NCI-H69 (cell line): ENCODE results near the gene STX11.

ENCODE experiments used
- DNase-seq: peaks from one replicate; lab custom pipeline; 2025; lab: John Stamatoyannopoulos, UW

Gene STX11

GRCh38 chr6:144143106-144143505, 7.2 kb upstream of the STX11 start:
- no peak for DNase-seq

DNA sequence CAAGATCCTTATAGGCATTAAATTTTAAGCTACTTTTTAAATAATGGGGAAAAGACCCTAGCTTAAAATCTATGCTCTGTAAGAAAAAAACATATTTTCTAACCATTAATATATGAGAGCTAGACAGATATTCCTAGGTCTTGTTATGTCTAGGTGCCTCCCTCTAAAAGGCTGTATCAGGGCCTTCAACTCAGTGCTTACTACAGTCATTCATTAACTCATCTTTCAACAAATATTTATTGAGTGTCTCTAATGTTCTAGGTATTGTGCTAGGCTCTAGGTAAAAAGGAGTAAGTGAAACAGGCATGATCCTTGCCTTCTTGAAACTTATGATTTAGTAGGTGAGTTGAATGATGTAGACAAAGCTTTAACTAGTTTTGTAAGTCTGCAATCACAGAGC, 6.4 kb upstream of the STX11 start:
- no peak for DNase-seq

DNA sequence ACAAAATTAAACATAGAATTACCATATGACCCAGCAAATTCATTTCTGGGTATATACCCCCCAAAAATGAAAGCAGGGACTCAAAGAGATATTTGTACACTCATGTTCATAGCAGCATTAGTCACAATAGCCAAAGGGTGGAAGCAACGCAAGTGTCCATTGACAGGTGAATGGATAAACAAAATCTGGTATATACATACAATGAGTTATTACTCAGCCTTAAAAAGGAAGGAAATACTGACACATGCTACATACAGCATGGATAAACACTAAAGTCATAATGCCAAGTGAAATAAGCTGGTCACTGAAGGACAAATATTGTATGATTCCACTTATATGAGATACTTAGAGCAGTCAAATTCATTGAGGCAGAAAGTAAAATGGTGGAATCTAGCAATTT, 5.3 kb upstream of the STX11 start:
- DNase-seq = no peak

DNA sequence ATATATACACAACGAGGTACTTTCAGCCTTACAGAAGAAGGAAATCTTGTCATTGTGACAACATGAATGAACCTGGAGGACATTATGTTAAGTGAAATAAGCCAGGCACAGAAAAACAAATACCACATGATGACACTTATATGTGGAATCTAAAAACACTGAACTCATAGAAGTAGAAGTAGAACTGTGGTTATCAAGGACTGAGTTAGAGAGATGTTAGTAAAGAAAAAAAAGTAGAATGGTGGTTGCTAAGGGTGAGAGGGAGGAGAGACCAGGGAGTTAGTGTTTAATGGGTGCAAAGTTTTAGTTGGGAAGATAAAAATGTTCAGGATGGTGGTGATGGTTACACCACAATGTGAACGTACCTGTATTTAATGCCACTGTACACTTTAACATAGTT, 4.8 kb upstream of the STX11 start:
- no peak for DNase-seq

- no peak for DNase-seq
Measured at GRCh38 chr6:144148886-144149285, 1.4 kb upstream of the STX11 start.

DNA sequence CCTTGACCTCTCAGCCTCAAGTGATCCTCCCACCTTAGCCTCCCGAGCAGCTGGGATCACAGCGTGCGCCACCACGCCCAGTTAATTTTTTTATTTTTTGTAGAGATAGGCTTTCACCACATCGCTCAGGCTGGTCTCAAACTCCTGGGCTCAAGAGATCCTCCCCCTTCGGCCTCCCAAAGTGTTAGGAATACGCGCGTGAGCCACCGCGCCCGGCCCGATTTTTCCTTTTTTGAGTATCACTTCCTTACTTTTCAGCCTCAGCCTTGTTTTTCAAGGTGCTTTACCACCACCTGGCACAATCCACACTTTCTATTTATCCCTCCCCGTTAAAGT, 791 bp upstream of the STX11 start:
- no peak for DNase-seq

- peak; percentile 49 for DNase-seq
Measured at GRCh38 chr6:144150710-144151657, 667 bp downstream of the STX11 start.

- no peak for DNase-seq
Measured at GRCh38 chr6:144152334-144152900, 2.1 kb downstream of the STX11 start.

- no peak for DNase-seq
Measured at GRCh38 chr6:144153260-144153659, 2.9 kb downstream of the STX11 start.

DNA sequence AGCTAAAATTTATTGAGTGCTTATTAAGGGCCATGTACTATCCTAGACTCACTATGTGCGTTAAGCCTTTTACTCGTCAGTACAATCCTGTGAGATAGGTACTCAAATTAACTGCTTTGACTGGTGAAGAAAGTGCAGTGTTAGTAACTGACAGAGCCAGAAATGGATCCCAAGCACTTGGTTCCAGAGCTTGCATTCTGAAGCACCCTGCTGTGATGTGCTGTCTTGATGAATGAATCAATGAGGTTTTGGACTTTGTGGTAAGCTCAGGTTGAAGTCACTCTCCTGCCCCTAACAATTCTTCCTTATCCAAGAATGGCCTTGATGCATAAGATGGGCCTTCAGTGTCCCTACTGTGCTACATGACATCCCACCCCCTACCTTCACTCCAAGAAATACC, 3.7 kb downstream of the STX11 start:
- no peak for DNase-seq

DNA sequence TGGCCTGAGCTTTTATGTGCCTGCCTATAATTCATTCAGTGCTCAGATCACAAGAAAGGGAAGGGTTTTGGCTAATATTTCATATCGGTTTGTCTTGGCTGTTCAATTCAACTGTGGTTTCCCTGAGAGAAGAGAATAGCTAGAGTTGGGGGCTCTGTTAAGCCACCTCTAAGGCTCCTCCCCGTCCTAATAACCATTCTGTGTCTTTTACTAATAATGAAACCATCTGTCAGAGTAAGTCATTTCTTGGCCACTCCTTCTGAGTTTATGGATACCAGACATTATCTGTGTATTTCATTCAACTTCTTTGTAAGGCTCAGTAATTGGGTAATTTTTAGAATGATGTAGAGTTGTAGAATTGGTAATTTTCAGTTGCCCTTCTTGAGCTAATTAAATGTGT, 5.2 kb downstream of the STX11 start:
- DNase-seq = no peak

DNA sequence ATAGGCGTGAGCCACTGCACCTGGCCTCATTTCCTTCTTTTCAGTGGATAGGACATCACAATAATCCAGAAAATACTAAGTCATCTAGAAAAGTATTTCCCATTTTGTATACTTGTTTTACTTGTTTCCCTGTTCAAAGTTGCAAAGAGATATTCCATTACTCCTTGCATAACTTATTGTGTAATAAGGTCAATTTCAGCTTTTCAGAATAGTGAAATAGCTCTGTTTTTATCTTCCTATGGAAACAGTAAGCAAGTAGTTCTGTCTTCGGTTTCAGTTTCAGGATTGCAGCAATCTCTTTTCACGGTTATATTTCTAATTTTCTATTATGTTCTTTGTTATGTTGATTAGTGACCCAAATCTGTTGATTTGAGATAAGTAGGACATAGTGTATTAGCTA, 6.0 kb downstream of the STX11 start:
- no peak for DNase-seq

GRCh38 chr6:144156991-144157390, 6.7 kb downstream of the STX11 start:
- DNase-seq = no peak

DNA sequence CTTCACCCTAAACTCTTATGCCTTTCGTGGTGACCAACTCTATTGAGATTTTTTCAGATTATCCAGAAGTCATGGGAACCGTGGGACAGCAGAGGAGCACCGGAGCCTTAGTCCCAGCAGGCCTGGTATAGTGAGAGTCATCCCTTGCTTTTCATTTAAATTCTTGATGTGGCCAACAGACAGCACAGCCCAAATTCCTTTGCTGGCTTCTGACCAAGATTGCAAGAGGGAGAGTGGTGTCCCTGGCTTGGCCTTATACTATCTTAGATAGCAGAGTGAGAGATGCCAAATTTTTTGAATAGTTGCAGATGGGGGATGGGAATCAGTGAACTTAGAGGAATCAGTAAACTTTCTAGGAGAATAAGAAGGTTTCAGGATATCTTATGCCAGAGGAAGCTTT, 7.8 kb downstream of the STX11 start:
- no peak for DNase-seq

DNA sequence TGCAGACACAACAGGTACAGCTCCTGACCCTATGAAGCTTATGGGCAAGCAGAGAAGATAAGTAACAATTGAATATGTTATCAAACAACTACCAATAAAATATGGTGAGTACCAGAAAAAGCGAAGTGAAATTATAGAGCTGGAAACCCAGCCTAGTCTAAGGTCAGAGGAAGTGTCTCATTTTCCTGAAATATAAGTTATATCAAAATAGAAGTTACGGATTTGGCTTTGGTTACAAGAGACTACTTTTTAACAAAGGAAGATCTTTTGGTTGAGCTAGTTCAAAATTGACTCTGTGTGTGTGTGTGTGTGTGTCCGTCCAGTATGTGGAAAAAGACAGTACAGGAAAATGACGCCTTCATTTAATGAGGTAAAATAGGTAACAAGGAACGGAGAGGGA, 8.9 kb downstream of the STX11 start:
- no peak for DNase-seq

GRCh38 chr6:144159742-144160141, 9.4 kb downstream of the STX11 start:
- DNase-seq = no peak

- no peak for DNase-seq
Measured at GRCh38 chr6:144160431-144161005, 10.2 kb downstream of the STX11 start.

DNA sequence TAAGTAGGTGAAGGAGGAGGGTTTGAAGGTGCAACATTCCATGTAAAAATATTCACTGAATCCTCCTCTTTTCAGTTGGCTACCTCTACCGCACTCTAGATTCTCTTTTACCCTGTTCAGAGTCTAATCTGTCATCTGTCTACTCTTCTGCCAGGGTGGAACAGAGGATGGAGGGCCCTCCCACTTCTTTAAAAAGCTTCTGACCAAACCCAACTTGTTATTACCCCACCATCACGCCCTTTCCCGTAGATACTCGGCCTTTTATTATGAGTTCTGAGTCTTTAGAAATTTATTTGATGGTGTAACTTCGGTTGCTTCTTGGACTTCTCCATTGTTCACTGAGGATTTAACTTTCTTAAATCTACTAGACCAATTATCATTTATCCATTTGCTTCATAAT, 11.7 kb downstream of the STX11 start:
- DNase-seq = no peak

GRCh38 chr6:144162977-144163376, 12.7 kb downstream of the STX11 start:
- DNase-seq = no peak

DNA sequence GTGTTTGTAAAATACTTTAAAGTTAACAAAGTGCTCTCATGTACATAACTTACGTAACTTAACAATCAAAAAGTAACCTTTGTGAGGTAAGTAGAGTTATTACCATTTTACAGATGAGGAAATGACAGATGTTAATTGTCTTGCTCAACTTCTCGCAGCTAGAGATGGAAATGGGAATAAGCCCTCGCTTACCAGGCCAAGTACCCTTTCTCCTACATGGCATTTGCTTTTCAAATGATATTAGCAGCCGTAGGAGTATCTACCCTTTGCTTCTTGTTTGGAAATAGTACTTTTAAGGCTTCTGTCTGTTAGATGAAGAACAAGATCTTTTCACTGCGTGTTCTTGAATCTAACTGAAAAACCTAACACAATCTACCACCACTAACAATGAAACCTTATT, 15.5 kb downstream of the STX11 start:
- no peak for DNase-seq

DNA sequence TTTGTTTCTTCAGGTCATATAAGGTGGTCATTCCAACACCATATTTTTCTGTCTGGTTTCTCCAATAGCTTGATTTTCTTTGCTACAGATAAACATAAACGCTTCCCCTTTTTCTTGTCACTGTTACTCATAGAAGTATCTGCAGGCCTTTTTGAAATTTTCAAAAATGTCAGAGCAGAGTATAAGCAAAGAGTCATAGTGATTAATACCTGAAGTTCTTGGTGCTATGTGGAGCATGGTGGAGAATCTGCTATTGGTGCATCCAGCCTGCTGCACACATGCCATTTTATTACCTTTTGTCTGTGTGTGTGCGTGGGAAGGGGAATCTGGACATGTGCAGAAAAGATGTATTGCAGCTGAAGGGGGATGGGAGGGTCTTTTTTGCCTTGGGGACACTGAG, 19.7 kb downstream of the STX11 start:
- no peak for DNase-seq

GRCh38 chr6:144171406-144171805, 21.1 kb downstream of the STX11 start:
- DNase-seq = no peak

DNA sequence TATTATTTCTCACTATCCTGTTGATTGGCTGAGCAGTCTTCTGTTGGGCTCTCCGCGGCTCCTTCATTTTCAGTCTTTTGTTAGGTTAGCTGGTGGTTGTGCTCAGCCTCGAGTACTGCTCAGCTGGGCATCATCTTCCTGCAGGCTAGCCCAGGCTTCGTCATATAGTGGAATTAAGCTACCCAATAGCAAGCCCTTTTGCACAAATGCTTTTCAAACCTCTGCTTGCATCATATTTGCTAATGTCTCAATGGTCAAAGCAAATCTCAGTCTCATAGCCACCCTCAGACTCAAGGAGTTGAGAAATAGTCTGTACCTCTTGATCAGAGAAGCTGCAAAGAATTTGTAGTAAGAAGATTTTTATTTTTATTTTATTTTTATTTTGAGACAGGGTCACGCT, 23.7 kb downstream of the STX11 start:
- no peak for DNase-seq

- no peak for DNase-seq
Measured at GRCh38 chr6:144176043-144176442, 25.7 kb downstream of the STX11 start.
